Ishikawa (cell line): ENCODE measurements around the gene SCGB1C2.

ENCODE experiments used
- CEBPB ChIP-seq: IDR thresholded peaks from 2 replicates; pipeline ENCODE4 v1.6.1; 2012
- CREB1 ChIP-seq: IDR thresholded peaks from 2 replicates; pipeline ENCODE4 v1.6.1; 2012; ENCODE audit warnings: low read depth
- EGR1 ChIP-seq: IDR thresholded peaks from 2 replicates; pipeline ENCODE4 v1.6.1; 2012
- EP300 ChIP-seq: IDR thresholded peaks from 2 replicates; pipeline ENCODE4 v1.6.1; 2012; ENCODE audit warnings: borderline replicate concordance
- FOXM1 ChIP-seq: IDR thresholded peaks from 2 replicates; pipeline ENCODE4 v1.6.1; 2012; ENCODE audit warnings: low read depth, borderline replicate concordance
- MAX ChIP-seq: IDR thresholded peaks from 2 replicates; pipeline ENCODE4 v1.6.1; 2012
- NFIC ChIP-seq: IDR thresholded peaks from 2 replicates; pipeline ENCODE4 v1.6.1; 2012
- RAD21 ChIP-seq: IDR thresholded peaks from 2 replicates; pipeline ENCODE4 v1.6.1; 2012; ENCODE audit warnings: low read depth
- REST ChIP-seq: IDR thresholded peaks from 2 replicates; pipeline ENCODE4 v1.6.1; 2012; ENCODE audit warnings: low read depth, mild to moderate bottlenecking
- TAF1 ChIP-seq: IDR thresholded peaks from 2 replicates; pipeline ENCODE4 v1.6.1; 2012; ENCODE audit warnings: low read depth, mild to moderate bottlenecking
- TCF12 ChIP-seq: IDR thresholded peaks from 2 replicates; pipeline ENCODE4 v1.6.1; 2012; ENCODE audit warnings: low read depth
- TEAD4 ChIP-seq: IDR thresholded peaks from 2 replicates; pipeline ENCODE4 v1.6.1; 2012
- USF1 ChIP-seq: IDR thresholded peaks from 2 replicates; pipeline ENCODE4 v1.6.1; 2012
- YY1 ChIP-seq: IDR thresholded peaks from 2 replicates; pipeline ENCODE4 v1.6.1; 2012; ENCODE audit warnings: low read depth
- ZBTB7A ChIP-seq: IDR thresholded peaks from 2 replicates; pipeline ENCODE4 v1.6.1; 2012; ENCODE audit warnings: low read depth

The SCGB1C2 gene

GRCh38 chr17:173166-173911, 36.0 kb downstream of the SCGB1C2 start:
- TF ChIP-seq REST (no peak), EGR1 (no peak), YY1 (no peak), FOXM1 (no peak), CEBPB (no peak), EP300 (no peak), NFIC (no peak), TAF1 (no peak), TEAD4 (no peak), TCF12 (no peak), CREB1 (no peak), MAX (no peak), USF1 (no peak), ZBTB7A (no peak), RAD21 (no peak)

DNA sequence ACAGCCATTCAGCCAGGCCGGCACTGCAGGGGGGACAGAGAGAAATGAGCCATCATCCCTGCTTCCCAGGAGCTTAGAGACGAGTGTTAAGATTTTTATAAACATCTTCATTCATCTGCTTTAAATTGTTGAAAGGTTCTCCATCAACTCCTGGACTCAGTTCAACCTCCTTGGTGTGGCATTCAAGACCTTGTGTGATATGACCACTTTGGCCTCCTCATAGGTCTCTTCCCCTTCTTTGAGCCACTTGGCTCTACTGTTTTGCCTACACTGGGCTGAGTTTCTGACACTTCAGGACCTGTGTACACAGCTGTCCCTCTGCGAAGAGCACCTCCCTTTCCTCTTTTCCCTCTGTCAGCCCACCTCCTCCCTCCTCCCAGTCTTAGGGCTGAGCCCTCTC, 39.8 kb downstream of the SCGB1C2 start:
- TF ChIP-seq TCF12 (no peak), EP300 (no peak), MAX (no peak), EGR1 (no peak), CEBPB (no peak), TEAD4 (no peak), TAF1 (no peak), USF1 (no peak), RAD21 (no peak), REST (no peak), NFIC (no peak), CREB1 (no peak), YY1 (no peak), FOXM1 (no peak), ZBTB7A (no peak)

DNA sequence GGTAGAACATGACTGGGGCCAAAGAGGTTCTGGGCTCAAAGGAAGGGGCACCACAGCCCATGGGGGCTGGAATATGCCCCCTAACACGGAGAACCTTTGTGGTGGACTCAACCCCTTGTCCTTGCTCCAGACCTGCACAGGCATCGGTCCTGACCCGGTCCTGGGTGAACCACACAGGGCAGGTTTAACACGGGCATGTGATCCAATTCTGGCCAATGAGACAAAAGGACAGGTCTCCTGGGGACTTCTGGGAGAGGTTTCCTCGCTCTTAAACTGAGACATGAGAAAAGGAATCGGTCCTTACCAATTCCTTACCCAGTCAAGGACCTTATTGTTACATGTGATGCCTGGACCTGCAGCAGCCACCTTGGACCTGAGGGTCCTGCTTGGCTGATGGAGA, 40.4 kb downstream of the SCGB1C2 start:
- TF ChIP-seq USF1, result peak; percentile 56; the same call in 1 of the 2 replicates
- TF ChIP-seq EP300, result no peak

DNA sequence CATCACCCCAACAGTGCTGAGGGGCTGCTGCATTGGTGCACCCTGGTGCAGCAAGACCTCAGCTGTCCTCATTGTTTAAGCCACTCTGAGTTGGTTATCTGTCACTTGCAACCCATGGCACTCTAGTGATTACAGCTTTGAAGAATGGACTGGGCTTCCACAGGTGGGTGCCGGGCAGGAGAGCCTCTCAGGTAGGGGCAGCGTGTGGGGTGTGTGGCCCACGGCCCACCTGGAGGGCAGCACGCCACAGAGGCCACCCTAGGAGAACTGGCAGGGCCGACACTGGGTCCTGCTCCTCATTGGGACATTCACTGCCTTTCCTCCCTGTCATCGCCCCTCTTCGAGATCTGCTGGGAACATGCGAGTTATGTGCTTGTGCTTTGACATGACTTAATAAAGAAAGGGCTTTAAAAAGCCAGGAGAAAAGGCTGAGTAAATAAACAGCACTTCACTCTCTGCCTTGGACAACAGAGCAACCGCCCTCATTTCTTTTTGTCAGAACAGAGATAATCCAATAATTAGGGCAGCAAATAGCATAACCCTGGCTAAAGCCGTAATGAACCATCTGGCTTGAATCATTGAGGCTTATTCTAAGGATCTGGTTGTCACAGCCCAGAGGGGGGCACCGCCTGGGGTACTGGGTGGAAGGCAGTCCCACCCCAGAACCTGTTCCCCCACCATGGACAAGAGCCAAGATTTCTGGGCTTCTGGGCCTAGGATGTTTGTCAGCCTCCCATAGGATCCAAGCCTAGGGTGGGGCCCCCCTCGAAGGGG, 41.1 kb downstream of the SCGB1C2 start:
- no peak for TF ChIP-seq ZBTB7A
- no peak for TF ChIP-seq CEBPB
- no peak for TF ChIP-seq REST
- no peak for TF ChIP-seq TAF1
- no peak for TF ChIP-seq TCF12
- TF ChIP-seq RAD21, result no peak
- no peak for TF ChIP-seq CREB1
- TF ChIP-seq EP300, result no peak
- TF ChIP-seq EGR1, result no peak
- TF ChIP-seq TEAD4, result no peak
- TF ChIP-seq MAX, result no peak
- no peak for TF ChIP-seq YY1
- TF ChIP-seq USF1, result no peak
- no peak for TF ChIP-seq FOXM1
- TF ChIP-seq NFIC, result no peak
